H1 (cell line): ENCODE results near the gene MGAT5. TPM values are rescaled to one million over a fixed set of nuclear protein-coding genes. Genes with fewer than 3 reads are reported as not detected.

Source experiments
- CTCF ChIA-PET: fragments of 300-600 bp; sonication (Branson Sonifier 250); formaldehyde crosslinking; loops from one replicate; lab custom pipeline; 2021; ENCODE audit not compliant: partially characterized antibody; lab: Charles Lee
- POLR2A ChIA-PET: fragments of 300-600 bp; sonication (Branson Sonifier 250); formaldehyde crosslinking; loops from one replicate; lab custom pipeline; 2021; ENCODE audit warnings: inconsistent platforms; ENCODE audit not compliant: partially characterized antibody; lab: Charles Lee
- DNase-seq, 2 experiments: peaks; one replicate each; pipeline versions ENCODE4 v3.0.0 to v3.0.0-alpha.2; 2010 to 2022; ENCODE audit warnings: low spot score in 2 of 2, low read depth in 1 of 2, mixed read lengths in 1 of 2
- FAIRE-seq: peaks from 2 replicates; lab custom pipeline; 2011; peaks lifted over from hg19 to GRCh38; lab: Jason Lieb, UNC
- H2AFZ ChIP-seq: 2 replicates; pipeline ENCODE4 v1.8.1; 2012; ENCODE audit warnings: low read length, inconsistent platforms
- H2AK5ac ChIP-seq: 2 replicates; pipeline ENCODE4 v1.6.1; 2013; ENCODE audit warnings: low read depth, low read length
- H2BK120ac ChIP-seq: replicated peaks from 2 replicates; pipeline ENCODE3; 2013; ENCODE audit warnings: low read depth, low read length, inconsistent platforms
- H2BK12ac ChIP-seq: 2 replicates; pipeline ENCODE4 v1.6.1; 2013; ENCODE audit warnings: low read depth, low read length
- H2BK15ac ChIP-seq: 2 replicates; pipeline ENCODE4 v1.6.1; 2013; ENCODE audit warnings: low read length
- H2BK20ac ChIP-seq: 2 replicates; pipeline ENCODE4 v1.6.1; 2013; ENCODE audit warnings: low read length
- H2BK5ac ChIP-seq: 2 replicates; pipeline ENCODE4 v1.6.1; 2013; ENCODE audit warnings: low read depth, low read length
- H3K14ac ChIP-seq: 2 replicates; pipeline ENCODE4 v1.6.1; 2013; ENCODE audit warnings: inconsistent platforms; ENCODE audit not compliant: insufficient read length
- H3K18ac ChIP-seq: 2 replicates; pipeline ENCODE4 v1.6.1; 2013; ENCODE audit warnings: low read length; ENCODE audit errors: extremely low read depth
- H3K23ac ChIP-seq: 2 replicates; pipeline ENCODE4 v1.6.1; 2013; ENCODE audit warnings: inconsistent platforms; ENCODE audit not compliant: insufficient read length
- H3K23me2 ChIP-seq: 2 replicates; pipeline ENCODE4 v1.6.1; 2013; ENCODE audit warnings: low read depth, low read length
- H3K27ac ChIP-seq: 2 replicates; pipeline ENCODE4 v1.6.1; 2011; ENCODE audit warnings: low read depth, low read length, inconsistent platforms
- H3K27me3 ChIP-seq, 4 experiments: replicated peaks in 1 of 4; 1 replicate in 1 of 4; 2 replicates in 3 of 4; pipeline versions ENCODE4 v1.6.1 to v1.8.1; 2011 to 2013; ENCODE audit warnings: low read length in 3 of 4, mild to moderate bottlenecking in 3 of 4, inconsistent platforms in 2 of 4, mixed read lengths in 2 of 4, moderate library complexity in 1 of 4; ENCODE audit not compliant: control insufficient read depth in 3 of 4, insufficient read depth in 3 of 4; ENCODE audit errors: extremely low read depth in 1 of 4
- H3K36me3 ChIP-seq, 4 experiments: 2 replicates each; pipeline versions ENCODE4 v1.6.1 to v1.8.1; 2011 to 2013; ENCODE audit warnings: mild to moderate bottlenecking in 4 of 4, low read length in 3 of 4, moderate library complexity in 2 of 4, control low read depth in 1 of 4, inconsistent platforms in 1 of 4; ENCODE audit not compliant: insufficient read depth in 4 of 4, control insufficient read depth in 2 of 4
- H3K4ac ChIP-seq: replicated peaks from 2 replicates; pipeline ENCODE3; 2013; ENCODE audit warnings: low read length, low read depth, mixed read lengths, inconsistent platforms; ENCODE audit not compliant: insufficient read length
- H3K4me1 ChIP-seq, 4 experiments: replicated peaks in 1 of 4; 1 replicate in 1 of 4; 2 replicates in 3 of 4; pipeline versions ENCODE4 v1.6.1 to v1.8.1; 2011 to 2013; ENCODE audit warnings: low read length in 3 of 4, inconsistent platforms in 2 of 4, mixed read lengths in 1 of 4; ENCODE audit not compliant: insufficient read depth in 4 of 4, control insufficient read depth in 3 of 4
- H3K4me2 ChIP-seq, 2 experiments: 2 replicates each; pipeline versions ENCODE4 v1.6.1 to v1.8.1; 2011 to 2013; ENCODE audit warnings: low read depth in 2 of 2, low read length in 2 of 2, control low read depth in 1 of 2, inconsistent platforms in 1 of 2, mild to moderate bottlenecking in 1 of 2; ENCODE audit not compliant: insufficient read depth in 1 of 2
- H3K4me3 ChIP-seq, 4 experiments: fragments of 200-600, 300-600 bp in 1 of 4; sonication (generic), shearing (Covaris generic), sonication (Bioruptor Twin) in 1 of 4; 2 replicates each; pipeline versions ENCODE4 v1.5.1 to v1.8.1; 2011 to 2016; ENCODE audit warnings: low read length in 4 of 4, low read depth in 3 of 4, control low read depth in 2 of 4, inconsistent platforms in 2 of 4, mild to moderate bottlenecking in 2 of 4, mixed read lengths in 1 of 4, moderate library complexity in 1 of 4; ENCODE audit not compliant: insufficient read depth in 2 of 4; ENCODE audit errors: extremely low read depth in 1 of 4
- H3K56ac ChIP-seq: replicated peaks from 2 replicates; pipeline ENCODE3; 2013; ENCODE audit warnings: low read depth, mild to moderate bottlenecking, mixed read lengths, low read length, inconsistent platforms; ENCODE audit not compliant: insufficient read length
- H3K79me1 ChIP-seq: 2 replicates; pipeline ENCODE4 v1.6.1; 2013; ENCODE audit warnings: low read depth, low read length, control low read depth
- H3K79me2 ChIP-seq, 2 experiments: 2 replicates each; pipeline versions ENCODE4 v1.6.1 to v1.8.1; 2012 to 2013; ENCODE audit warnings: low read length in 2 of 2, mild to moderate bottlenecking in 2 of 2, inconsistent platforms in 1 of 2; ENCODE audit not compliant: insufficient read depth in 2 of 2, control insufficient read depth in 1 of 2
- H3K9ac ChIP-seq, 4 experiments: replicated peaks in 1 of 4; 1 replicate in 1 of 4; 2 replicates in 3 of 4; pipeline versions ENCODE4 v1.6.1 to v1.8.1; 2011 to 2013; ENCODE audit warnings: low read depth in 3 of 4, low read length in 3 of 4, control low read depth in 2 of 4, mild to moderate bottlenecking in 2 of 4, moderate library complexity in 2 of 4, inconsistent platforms in 1 of 4; ENCODE audit errors: extremely low read depth in 1 of 4
- H3K9me3 ChIP-seq, 2 experiments: 2 replicates each; pipeline versions ENCODE4 v1.6.1 to v1.8.1; 2012 to 2013; ENCODE audit warnings: mild to moderate bottlenecking in 2 of 2, moderate library complexity in 2 of 2, control low read depth in 1 of 2, inconsistent platforms in 1 of 2, low read depth in 1 of 2, low read length in 1 of 2, mixed read lengths in 1 of 2; ENCODE audit not compliant: insufficient read depth in 2 of 2
- H4K20me1 ChIP-seq, 2 experiments: replicated peaks in 1 of 2; 2 replicates each; pipeline versions ENCODE3 to v1.8.1; 2011 to 2013; ENCODE audit warnings: inconsistent platforms in 2 of 2, low read length in 2 of 2, mild to moderate bottlenecking in 1 of 2; ENCODE audit not compliant: insufficient read depth in 2 of 2, control insufficient read depth in 1 of 2
- H4K5ac ChIP-seq: 2 replicates; pipeline ENCODE4 v1.6.1; 2013; ENCODE audit warnings: low read length, low read depth, mixed read lengths, inconsistent platforms; ENCODE audit not compliant: insufficient read length
- H4K8ac ChIP-seq: 2 replicates; pipeline ENCODE4 v1.8.0; 2013; ENCODE audit warnings: mild to moderate bottlenecking, moderate library complexity, low read length, inconsistent platforms; ENCODE audit not compliant: insufficient read depth; ENCODE audit errors: extremely low read depth
- H4K91ac ChIP-seq: replicated peaks from 2 replicates; pipeline ENCODE3; 2013; ENCODE audit warnings: low read length, mixed read lengths, inconsistent platforms; ENCODE audit not compliant: insufficient read length
- CEBPB ChIP-seq: IDR thresholded peaks from 2 replicates; pipeline ENCODE4 v1.6.1; 2012; ENCODE audit warnings: low read depth, low read length
- GTF2F1 ChIP-seq: IDR thresholded peaks from 2 replicates; pipeline ENCODE4 v1.6.1; 2012; ENCODE audit warnings: low read depth, low read length, improper control_type of control experiment, borderline replicate concordance
- HDAC6 ChIP-seq: IDR thresholded peaks from one replicate; pipeline ENCODE4 v1.7.1; 2012; ENCODE audit warnings: low read depth, mild to moderate bottlenecking, inconsistent platforms, low read length, moderate library complexity
- JUN ChIP-seq: IDR thresholded peaks from 2 replicates; pipeline ENCODE4 v1.6.1; 2011; ENCODE audit warnings: low read depth, mild to moderate bottlenecking, improper control_type of control experiment, low read length
- JUND ChIP-seq: IDR thresholded peaks from 2 replicates; pipeline ENCODE4 v1.6.1; 2011; ENCODE audit warnings: mild to moderate bottlenecking, improper control_type of control experiment, low read length
- RXRA ChIP-seq: IDR thresholded peaks from 2 replicates; pipeline ENCODE4 v1.6.1; 2011; ENCODE audit warnings: low read depth, mild to moderate bottlenecking, low read length, moderate library complexity; ENCODE audit not compliant: insufficient read depth
- SIRT6 ChIP-seq: IDR thresholded peaks from one replicate; pipeline ENCODE4 v1.7.1; 2012; ENCODE audit warnings: low read length, inconsistent platforms
- SP2 ChIP-seq: IDR thresholded peaks from 2 replicates; pipeline ENCODE4 v1.6.1; 2012; ENCODE audit warnings: mild to moderate bottlenecking, low read length, inconsistent platforms
- SUZ12 ChIP-seq: fragments of 200-600 bp; sonication (generic); IDR thresholded peaks from 2 replicates; pipeline ENCODE4 v1.6.1; 2012; ENCODE audit warnings: mild to moderate bottlenecking, inconsistent platforms, low read length, moderate library complexity, mixed read lengths
- TBP ChIP-seq: IDR thresholded peaks from 2 replicates; pipeline ENCODE4 v1.6.1; 2011; ENCODE audit warnings: low read depth, low read length, improper control_type of control experiment
- WGBS, 2 experiments: shearing (Covaris generic) in 1 of 2; methylation state at CpG; one replicate each; pipeline versions ENCODE4 v1.1.6 to v1.1.7; 2013 to 2015; ENCODE audit warnings: low lambda C conversion rate in 2 of 2, mixed read lengths in 2 of 2, inconsistent platforms in 1 of 2, low coverage in 1 of 2, missing lambda C conversion rate in 1 of 2; ENCODE audit not compliant: insufficient replicate concordance in 2 of 2, insufficient coverage in 1 of 2, insufficient read length in 1 of 2; ENCODE audit errors: extremely low coverage in 1 of 2, missing lambda C conversion rate in 1 of 2; 5-methylcytosine and 5-hydroxymethylcytosine counted together
- polyA plus RNA-seq, 7 experiments: library from polyadenylated mRNA; depleted of rRNA in 3 of 7; stranded (reverse) in 5 of 7; unstranded in 2 of 7; fragments of >200 nt in 5 of 7; fragments of 200-250 nt in 2 of 7; gene quantifications; 1 replicate in 5 of 7; 2 replicates in 1 of 7; 4 replicates in 1 of 7; pipeline versions ENCODE4 v1.2.1 to v1.2.3, GENCODE V29; 2011 to 2013; ENCODE audit warnings: missing spikeins in 2 of 7, mixed read lengths in 2 of 7
- total RNA-seq: library from RNA; stranded (reverse); fragmentation: NEBNext Ultra II Directional; extraction: Animal tissue kit (Norgen Biotek cat#: 25700); gene quantifications from 2 replicates; pipeline ENCODE4 v1.2.1, GENCODE V29; 2021

MGAT5 gene
- total and polyA plus RNA-seq, 2 of the 8 experiments (the other 6 are each of a cell fraction or from before 2014, with no cell fraction given), result 11.2 to 49.2 TPM

DNA sequence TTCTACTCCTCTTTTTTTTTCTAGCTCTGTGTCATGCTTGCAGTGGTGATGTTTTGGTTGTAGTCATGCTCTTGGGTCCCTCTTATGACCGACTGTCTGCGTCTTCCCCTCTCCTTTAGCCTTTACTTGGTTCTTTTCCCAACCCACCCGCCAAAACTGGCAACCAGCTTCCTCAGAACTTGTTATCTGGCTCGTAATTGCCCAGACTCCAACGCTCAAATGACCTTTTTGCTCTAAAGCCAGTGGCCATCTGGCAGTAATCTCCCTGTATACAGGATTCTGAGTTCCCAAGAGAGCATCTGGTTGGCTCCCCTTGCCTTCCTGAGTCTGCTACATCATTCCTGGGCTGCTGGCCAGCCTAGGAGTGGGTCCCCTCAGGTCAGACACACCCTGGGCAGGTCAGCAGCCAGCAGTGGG, 147.2 kb downstream of the MGAT5 start:
- H2AK5ac ChIP-seq, result no peak overlapping the region
- H3K9me3 ChIP-seq, result no peaks in the 10 kb centered on the region
- no peak overlapping the region for H4K5ac ChIP-seq
- no peaks in the 10 kb centered on the region for H3K23me2 ChIP-seq
- H4K8ac ChIP-seq, result peak overlapping the region; percentile 26; the same call in 1 of the 2 replicates
- no peak overlapping the region for H4K91ac ChIP-seq
- no peak for TF ChIP-seq TBP
- TF ChIP-seq SUZ12, result no peak
- TF ChIP-seq HDAC6, result no peak
- no peak for TF ChIP-seq SP2
- TF ChIP-seq JUN, result no peak
- TF ChIP-seq JUND, result no peak
- no peak for TF ChIP-seq GTF2F1
- no peak for TF ChIP-seq CEBPB
- TF ChIP-seq RXRA, result no peak
- no peak for TF ChIP-seq SIRT6
- H3K4me3 ChIP-seq, result no peak overlapping the region
- ChIA-PET CTCF (interaction anchor here (0.7 to 9.8 kb wide), 6 partner anchors 9 to 469 kb away, joined by 3 to 79 read pairs (median 4); no protein-coding TSS in a partner anchor), POLR2A (no interaction called here)
- H2BK15ac ChIP-seq, result no peak overlapping the region
- H3K79me2 ChIP-seq, result no peaks in the 10 kb centered on the region
- no peak for FAIRE-seq
- 87% methylated on average over 5 of the region's 5 CpGs; no CpG with 5 or more reads in 1 of the 2 experiments for WGBS, 2 experiments
- no peak overlapping the region for H3K23ac ChIP-seq
- no peak for DNase-seq
- H3K14ac ChIP-seq, result no peak overlapping the region
- no peak overlapping the region for H3K4ac ChIP-seq
- no peak overlapping the region for H2BK12ac ChIP-seq
- H4K20me1 ChIP-seq, result no peaks in the 10 kb centered on the region
- no peaks in the 10 kb centered on the region for H3K79me1 ChIP-seq
- no peaks in the 10 kb centered on the region; a peak in 2 of 7 replicates for H3K4me1 ChIP-seq
- no peak overlapping the region for H3K27ac ChIP-seq
- H3K9ac ChIP-seq, result no peak overlapping the region
- no peak overlapping the region for H3K18ac ChIP-seq
- no peaks in the 10 kb centered on the region for H3K27me3 ChIP-seq
- H3K4me2 ChIP-seq, result no peak overlapping the region
- H3K56ac ChIP-seq, result no peak overlapping the region
- no peak overlapping the region for H2AFZ ChIP-seq
- no peak overlapping the region for H2BK5ac ChIP-seq
- H2BK20ac ChIP-seq, result no peak overlapping the region
- no peak overlapping the region for H2BK120ac ChIP-seq
- peaks cover 0 to 9% (median 0%) of the 10 kb centered on the region in 4 experiments; a peak in 3 of 8 replicates for H3K36me3 ChIP-seq
